AG10803 (cell line): Measurements from ENCODE around the gene POU2F3.

ENCODE experiments used
- DNase-seq: peaks from one replicate; pipeline ENCODE4 v3.0.0; 2010; ENCODE audit warnings: low read depth
- H3K4me3 ChIP-seq: 2 replicates; pipeline ENCODE4 v1.5.1; 2011; ENCODE audit warnings: mild to moderate bottlenecking, low read length, control low read depth
- TF ChIP-seq, protein P1 (sequence below): conservative IDR thresholded peaks from 2 replicates; pipeline ENCODE4 v1.5.1; 2011; ENCODE audit warnings: mild to moderate bottlenecking, low read length, control low read depth, inconsistent platforms

POU2F3 gene

DNA sequence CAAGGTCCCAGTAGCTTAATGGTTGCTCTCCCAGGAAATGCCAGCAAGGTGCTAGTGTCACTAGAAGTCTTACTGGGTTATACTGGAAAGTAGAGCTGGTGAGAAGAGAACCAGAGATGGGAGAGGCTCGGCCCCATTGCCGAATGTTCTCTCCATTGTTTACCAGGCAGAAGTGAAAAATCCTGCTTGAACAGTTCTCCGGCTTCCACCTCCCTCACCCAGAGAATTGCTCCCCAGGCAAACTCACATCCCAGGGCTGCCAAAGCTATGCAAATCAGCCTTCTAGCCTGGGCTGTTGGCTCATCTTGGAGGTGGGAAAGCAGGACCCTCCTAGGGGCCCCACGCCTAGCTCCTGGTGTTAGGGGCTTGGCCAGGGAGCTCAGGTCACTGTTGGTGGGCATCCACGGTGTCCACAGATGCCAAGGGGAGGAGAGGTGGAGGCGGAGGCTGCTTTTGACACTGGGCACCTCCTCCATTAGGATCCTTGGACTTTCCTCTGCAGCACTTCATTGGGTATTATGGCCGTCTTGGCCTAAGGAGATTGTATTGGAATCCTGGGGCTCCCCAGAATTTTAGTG is 20.1 kb downstream of the POU2F3 start:
- TF ChIP-seq, protein P1, sequence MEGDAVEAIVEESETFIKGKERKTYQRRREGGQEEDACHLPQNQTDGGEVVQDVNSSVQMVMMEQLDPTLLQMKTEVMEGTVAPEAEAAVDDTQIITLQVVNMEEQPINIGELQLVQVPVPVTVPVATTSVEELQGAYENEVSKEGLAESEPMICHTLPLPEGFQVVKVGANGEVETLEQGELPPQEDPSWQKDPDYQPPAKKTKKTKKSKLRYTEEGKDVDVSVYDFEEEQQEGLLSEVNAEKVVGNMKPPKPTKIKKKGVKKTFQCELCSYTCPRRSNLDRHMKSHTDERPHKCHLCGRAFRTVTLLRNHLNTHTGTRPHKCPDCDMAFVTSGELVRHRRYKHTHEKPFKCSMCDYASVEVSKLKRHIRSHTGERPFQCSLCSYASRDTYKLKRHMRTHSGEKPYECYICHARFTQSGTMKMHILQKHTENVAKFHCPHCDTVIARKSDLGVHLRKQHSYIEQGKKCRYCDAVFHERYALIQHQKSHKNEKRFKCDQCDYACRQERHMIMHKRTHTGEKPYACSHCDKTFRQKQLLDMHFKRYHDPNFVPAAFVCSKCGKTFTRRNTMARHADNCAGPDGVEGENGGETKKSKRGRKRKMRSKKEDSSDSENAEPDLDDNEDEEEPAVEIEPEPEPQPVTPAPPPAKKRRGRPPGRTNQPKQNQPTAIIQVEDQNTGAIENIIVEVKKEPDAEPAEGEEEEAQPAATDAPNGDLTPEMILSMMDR = no peak
- no peak overlapping the region for H3K4me3 ChIP-seq
- no peak for DNase-seq

DNA sequence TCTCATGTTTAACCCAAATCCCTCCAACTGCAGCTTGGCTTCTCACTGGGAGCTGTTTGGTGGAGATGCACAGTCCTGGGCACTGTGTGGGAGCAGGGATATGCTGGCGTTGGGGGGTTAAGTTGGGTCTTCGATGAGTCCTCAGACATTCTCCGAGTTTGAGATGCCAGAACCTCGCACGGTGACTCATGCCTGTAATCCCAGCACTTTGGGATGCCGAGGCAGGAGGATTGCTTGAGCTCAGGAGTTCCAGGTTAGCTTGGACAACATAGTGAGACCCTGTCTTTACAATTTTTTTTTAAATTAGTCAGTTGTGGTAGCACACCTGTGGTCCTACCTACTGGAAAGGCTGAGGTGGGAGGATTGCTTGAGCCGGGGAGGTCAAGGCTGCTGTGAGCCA is 20.7 kb downstream of the POU2F3 start:
- DNase-seq = no peak
- no peak overlapping the region for H3K4me3 ChIP-seq
- TF ChIP-seq, protein P1 = no peak

DNA sequence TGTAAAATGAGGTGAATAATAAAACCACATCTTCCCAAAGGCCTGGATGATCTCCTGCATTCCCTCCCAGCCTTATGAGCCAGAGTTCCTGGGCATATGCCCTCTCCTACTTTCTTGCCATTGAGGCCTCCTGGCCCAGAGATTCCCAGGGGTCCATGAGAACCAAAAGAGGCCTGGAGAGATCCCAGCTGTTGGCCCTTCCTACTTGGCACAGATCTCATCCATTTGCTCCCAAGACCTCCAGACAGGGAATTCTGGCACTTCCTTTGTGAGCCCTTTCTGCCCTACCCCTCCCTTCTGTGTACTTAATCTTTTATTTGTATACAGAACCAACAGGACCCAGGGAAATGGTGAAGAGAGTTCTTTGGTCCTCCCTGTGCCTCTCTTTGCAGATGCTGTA is 21.4 kb downstream of the POU2F3 start:
- H3K4me3 ChIP-seq = no peak overlapping the region
- DNase-seq = no peak

DNA sequence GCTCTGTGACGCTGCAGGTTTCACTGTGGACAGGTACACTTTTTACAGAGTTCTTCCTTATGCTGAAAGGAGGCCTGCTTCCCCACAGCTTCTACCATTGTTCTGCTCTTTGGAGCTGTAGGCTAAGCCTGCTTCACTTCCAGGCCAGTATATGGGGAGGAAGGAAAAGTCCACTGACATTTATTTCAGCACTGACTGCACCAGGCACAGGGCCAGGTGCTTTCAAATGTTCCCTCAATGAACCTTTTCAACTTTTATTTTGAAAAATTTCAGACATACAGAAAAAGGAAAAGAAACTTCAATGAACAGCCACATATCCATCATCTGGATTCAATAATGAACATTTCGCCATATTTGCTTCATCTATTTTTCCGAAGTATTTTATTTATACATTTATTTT is 22.0 kb downstream of the POU2F3 start:
- TF ChIP-seq, protein P1 = no peak
- no peak for DNase-seq

More for the DNA sequence above, 21.4 kb downstream of the POU2F3 start:
- TF ChIP-seq, protein P1 = no peak

DNA sequence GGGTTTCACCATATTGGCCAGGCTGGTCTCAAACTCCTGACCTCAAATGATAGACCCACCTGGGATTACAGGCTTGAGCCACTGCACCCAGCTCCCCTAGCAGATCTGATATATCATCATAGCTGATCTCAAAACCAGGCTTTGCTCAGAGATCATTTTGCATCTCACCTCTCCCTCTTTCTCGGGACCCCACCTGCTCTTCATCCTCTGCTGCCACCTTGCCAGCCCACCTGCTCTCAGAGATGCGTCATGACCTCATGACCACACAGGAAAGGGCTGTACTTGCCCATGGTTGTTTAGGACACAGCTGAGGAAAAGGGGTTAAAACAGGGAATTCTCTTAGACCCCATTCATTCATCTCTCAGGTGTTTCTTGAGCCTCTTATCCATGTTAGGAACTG is 27.4 kb downstream of the POU2F3 start:
- TF ChIP-seq, protein P1 = no peak
- no peak for DNase-seq
- no peak overlapping the region for H3K4me3 ChIP-seq

More for the DNA sequence above, 22.0 kb downstream of the POU2F3 start:
- no peak overlapping the region for H3K4me3 ChIP-seq

DNA sequence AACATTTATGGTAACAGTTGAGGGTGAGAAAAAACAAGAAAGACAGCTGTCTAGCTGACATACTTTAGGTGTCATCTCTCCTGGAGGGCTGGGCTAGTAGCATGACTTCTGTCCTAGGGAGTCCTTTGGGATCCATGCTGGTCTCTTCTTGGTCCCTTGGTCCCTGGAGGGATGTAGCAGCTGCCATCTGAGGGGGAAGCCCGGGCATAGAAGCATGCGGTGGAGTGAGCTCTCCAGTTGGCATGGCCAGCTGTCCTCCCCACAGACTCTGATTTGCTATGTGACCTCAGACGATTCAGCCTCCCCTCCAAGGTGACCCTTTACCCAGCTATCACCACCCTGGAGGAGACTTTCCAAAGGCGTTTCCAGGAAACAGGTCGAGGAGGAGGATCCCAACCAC is 28.7 kb downstream of the POU2F3 start:
- DNase-seq = no peak
- TF ChIP-seq, protein P1 = no peak
- H3K4me3 ChIP-seq = no peak overlapping the region

DNA sequence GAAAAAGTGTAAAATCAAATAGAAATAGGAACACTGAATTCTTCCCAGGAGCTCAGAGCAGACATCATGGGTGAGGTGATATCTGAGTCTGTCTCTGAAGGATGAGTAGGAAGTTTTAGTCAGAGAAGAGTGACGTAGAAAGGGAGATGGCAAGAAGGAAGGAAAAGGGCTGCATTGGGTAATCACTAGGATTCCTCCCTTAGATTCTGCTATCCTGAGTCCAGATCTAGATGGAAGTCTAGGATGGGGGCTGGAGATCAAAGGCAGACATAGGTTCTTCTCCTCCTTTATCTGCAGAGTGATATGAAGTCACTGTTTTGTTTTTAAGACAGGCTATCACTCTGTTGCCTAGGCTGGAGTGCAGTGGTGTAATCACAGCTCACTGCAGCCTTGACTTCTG is 30.4 kb downstream of the POU2F3 start:
- no peak for DNase-seq
- H3K4me3 ChIP-seq = no peak overlapping the region
- TF ChIP-seq, protein P1 = no peak
